ENCODE measurements around the gene CACNA2D2. TPM values are rescaled to one million over a fixed set of nuclear protein-coding genes. Genes with fewer than 3 reads are reported as not detected.

Gene CACNA2D2
- total RNA-seq, 1 experiment from 2014 or later, result 27.7 TPM

DNA sequence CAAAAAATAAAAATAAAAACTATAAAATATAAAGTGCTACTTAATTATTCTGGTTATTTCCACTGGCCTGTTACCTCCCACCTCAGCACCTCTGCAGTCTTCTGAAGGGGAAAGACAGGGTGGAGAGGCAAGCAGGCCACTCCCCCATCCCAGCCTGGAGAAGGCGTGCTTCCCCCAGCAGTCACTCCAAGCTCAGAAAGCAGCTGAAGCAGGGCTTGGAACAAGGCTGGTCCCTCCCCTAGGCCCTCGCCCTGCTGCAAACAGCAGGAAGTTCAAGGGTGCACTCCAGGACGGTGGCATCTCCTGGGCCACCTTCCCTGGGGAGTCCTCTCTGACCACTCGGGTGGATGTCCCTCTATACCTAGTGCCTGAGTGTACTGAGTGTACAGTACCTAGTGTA lies 21.4 kb downstream of the CACNA2D2 start:
- Histone ChIP-seq H3T11ph (ENCODE audit: low read length) (no peak overlapping the region), H2BK15ac (ENCODE audit: low read depth, low read length) (no peak overlapping the region), H3K79me2 (ENCODE audit: insufficient read depth, low read length) (no peaks in the 10 kb centered on the region), H4K20me1 (ENCODE audit: control insufficient read depth, insufficient read depth, insufficient read length) (no peaks in the 10 kb centered on the region), H4K91ac (ENCODE audit: insufficient read length, low read depth, low read length) (no peak overlapping the region), H2BK12ac (ENCODE audit: insufficient read length, low read depth, low read length) (no peak overlapping the region), H2AFZ (ENCODE audit: low read length) (no peak overlapping the region), H3K9ac (ENCODE audit: extremely low read depth, insufficient read length, low read length) (no peak overlapping the region), H3K4ac (ENCODE audit: low read depth, low read length) (no peak overlapping the region), H3K18ac (ENCODE audit: insufficient read length, low read depth, low read length) (no peak overlapping the region), H3K27me3 (ENCODE audit: insufficient read depth, low read length) (no peaks in the 10 kb centered on the region), H3K4me1 (ENCODE audit: insufficient read depth, low read length) (peaks cover 3% of the 10 kb centered on the region; the same call in 1 of the 2 replicates), H2BK5ac (ENCODE audit: insufficient read length, low read length) (no peak overlapping the region), H3K9me3 (ENCODE audit: control insufficient read depth, low read depth, low read length) (no peaks in the 10 kb centered on the region), H3K23me2 (ENCODE audit: insufficient read length, low read depth, low read length, poor library complexity, severe bottlenecking) (no peaks in the 10 kb centered on the region), H3K56ac (ENCODE audit: insufficient read length, low read depth, low read length) (no peak overlapping the region), H3K27ac (ENCODE audit: insufficient read length, low read depth, low read length) (no peak overlapping the region), H3K14ac (ENCODE audit: insufficient read depth, low read length) (no peak overlapping the region), H3K23ac (ENCODE audit: insufficient read length, low read depth, low read length) (no peak overlapping the region), H2AK5ac (ENCODE audit: insufficient read length, low read length) (no peak overlapping the region), H4K5ac (ENCODE audit: insufficient read length, low read depth, low read length) (no peak overlapping the region), H4K8ac (replicated peaks; ENCODE audit: insufficient read length, low read depth, low read length) (no peak overlapping the region), H2BK120ac (ENCODE audit: low read depth, low read length, poor library complexity, severe bottlenecking) (no peak overlapping the region), H3K79me1 (ENCODE audit: insufficient read depth, low read depth, low read length, poor library complexity, severe bottlenecking) (no peaks in the 10 kb centered on the region), H2BK20ac (ENCODE audit: low read depth, low read length, poor library complexity, severe bottlenecking) (no peak overlapping the region), H3K4me2 (ENCODE audit: insufficient read depth, insufficient read length, low read length) (no peak overlapping the region)
- peaks cover 33 to 51% of the 10 kb centered on the region in 2 experiments for H3K4me1 Mint-ChIP-seq
- no CpG with 5 or more reads among the region's 4 CpGs for WGBS (ENCODE audit: extremely low coverage, insufficient read length, low lambda C conversion rate)
- no peaks in the 10 kb centered on the region for H3K27me3 Mint-ChIP-seq (ENCODE audit: low read depth)
- no peaks in the 10 kb centered on the region for H3K9me3 Mint-ChIP-seq
- DNase-seq, result no peak
- TF ChIP-seq CTCF (conservative IDR thresholded peaks at IDR 0.05), result no peak
- H3K4me3 Mint-ChIP-seq, result no peak overlapping the region
- H3K27ac Mint-ChIP-seq, result no peak overlapping the region; a peak in 1 of 7 replicates
- H3K36me3 Mint-ChIP-seq (ENCODE audit: insufficient read depth in 1 of 3, low read depth in 3 of 3), result no peaks in the 10 kb centered on the region; a peak in 1 of 7 replicates
